Glomerular endothelial cell (primary cell): ENCODE data around the gene GPD1L. TPM values are rescaled to one million over a fixed set of nuclear protein-coding genes. Genes with fewer than 3 reads are reported as not detected.
A peak's percentile ranks its signal among the peaks of the same experiment; 100 is the strongest.
"Not testable (repeated sequence)": the region's sequence is repeated elsewhere in the genome, so short reads cannot be mapped to it uniquely, and the experiment has no call there.

Experiments used
- DNase-seq: peaks from one replicate; pipeline ENCODE4 v3.0.0-alpha.2; 2011; ENCODE audit warnings: low read depth, low spot score; ENCODE audit errors: extremely low read depth
- total RNA-seq: library from RNA; depleted of rRNA; stranded (reverse); fragments of >200 nt; gene quantifications from 2 replicates; pipeline ENCODE4 v1.2.3, GENCODE V29; 2015

The GPD1L gene
- total RNA-seq: 8.3 and 9.2 TPM in 2 replicates

- DNase-seq: no peak
These were observed at the start of gene GPD1L for GRCh38 chr3:32106132-32106928. Gene GPD1L, plus strand, starts transcription at chr3:32106620. Its CDS starts 92 bp downstream, at chr3:32106712.

- not testable (repeated sequence) for DNase-seq
These were observed 48.0 kb upstream of the GPD1L start for GRCh38 chr3:32058465-32058864.

GRCh38 chr3:32062950-32063582, 43.4 kb upstream of the GPD1L start:
- no peak for DNase-seq

- DNase-seq: no peak
These were observed 39.7 kb upstream of the GPD1L start for GRCh38 chr3:32066686-32067085.

- DNase-seq: not testable (repeated sequence)
These were observed 32.2 kb upstream of the GPD1L start for GRCh38 chr3:32074194-32074593.

- DNase-seq: no peak
These were observed 29.9 kb upstream of the GPD1L start for GRCh38 chr3:32076566-32076965.

GRCh38 chr3:32077260-32078084, 28.9 kb upstream of the GPD1L start:
- peak; percentile 5 for DNase-seq

- DNase-seq: no peak
These were observed 28.3 kb upstream of the GPD1L start for GRCh38 chr3:32078085-32078634.

GRCh38 chr3:32078864-32079263, 27.6 kb upstream of the GPD1L start:
- no peak for DNase-seq

GRCh38 chr3:32082721-32083120, 23.7 kb upstream of the GPD1L start:
- no peak for DNase-seq

- no peak for DNase-seq
These were observed 22.6 kb upstream of the GPD1L start for GRCh38 chr3:32083702-32084270.

- DNase-seq: no peak
These were observed 21.6 kb upstream of the GPD1L start for GRCh38 chr3:32084870-32085269.

- DNase-seq: no peak
These were observed 20.0 kb upstream of the GPD1L start for GRCh38 chr3:32086464-32086863.

GRCh38 chr3:32089476-32089875, 16.9 kb upstream of the GPD1L start:
- no peak for DNase-seq

- no peak for DNase-seq
These were observed 13.2 kb upstream of the GPD1L start for GRCh38 chr3:32093204-32093603.

- no peak for DNase-seq
These were observed 11.0 kb upstream of the GPD1L start for GRCh38 chr3:32095431-32095830.

- DNase-seq: no peak
These were observed 8.7 kb upstream of the GPD1L start for GRCh38 chr3:32097768-32098167.

- DNase-seq: no peak
These were observed 7.9 kb upstream of the GPD1L start for GRCh38 chr3:32098528-32098927.

GRCh38 chr3:32100465-32100864, 6.0 kb upstream of the GPD1L start:
- DNase-seq: no peak

GRCh38 chr3:32102289-32102688, 4.1 kb upstream of the GPD1L start:
- no peak for DNase-seq

- no peak for DNase-seq
These were observed 1.9 kb upstream of the GPD1L start for GRCh38 chr3:32104492-32104891.
